DMS53 treated with DMSO at 0.1 percent for 48 hours (cell line): ENCODE data around the gene TRMO.
A peak's percentile ranks its signal among the peaks of the same experiment; 100 is the strongest.
"Not testable (repeated sequence)": the region's sequence is repeated elsewhere in the genome, so short reads cannot be mapped to it uniquely, and the experiment has no call there.

Experiments
- DNase-seq: peaks from one replicate; lab custom pipeline; 2025; ENCODE audit not compliant: unreplicated experiment; lab: John Stamatoyannopoulos, UW

TRMO gene

GRCh38 chr9:97921959-97922724 lies at the start of gene TRMO:
Gene TRMO, minus strand, starts transcription at chr9:97922500. Its CDS starts 7 bp downstream, at chr9:97922493.
- peak; percentile 87 for DNase-seq

- DNase-seq, result no peak
These were observed 47.9 kb upstream of the TRMO start for GRCh38 chr9:97970165-97970564.

GRCh38 chr9:97969014-97969413 lies 46.7 kb upstream of the TRMO start:
- DNase-seq, result no peak

GRCh38 chr9:97966493-97966892 lies 44.2 kb upstream of the TRMO start:
- peak; percentile 16 for DNase-seq

GRCh38 chr9:97964901-97965300 lies 42.6 kb upstream of the TRMO start:
- DNase-seq, result no peak

- no peak for DNase-seq
These were observed 40.9 kb upstream of the TRMO start for GRCh38 chr9:97963232-97963631.

- DNase-seq, result no peak
These were observed 40.3 kb upstream of the TRMO start for GRCh38 chr9:97962575-97962974.

GRCh38 chr9:97962136-97962535 lies 39.8 kb upstream of the TRMO start:
- no peak for DNase-seq

- no peak for DNase-seq
These were observed 39.1 kb upstream of the TRMO start for GRCh38 chr9:97961361-97961760.

- not testable (repeated sequence) for DNase-seq
These were observed 38.5 kb upstream of the TRMO start for GRCh38 chr9:97960678-97961328.

- DNase-seq, result no peak
These were observed 37.3 kb upstream of the TRMO start for GRCh38 chr9:97959585-97959984.

- DNase-seq, result no peak
These were observed 36.7 kb upstream of the TRMO start for GRCh38 chr9:97958812-97959511.

GRCh38 chr9:97956331-97956730 lies 34.0 kb upstream of the TRMO start:
- DNase-seq, result no peak

- peak; percentile 67 for DNase-seq
These were observed 32.3 kb upstream of the TRMO start for GRCh38 chr9:97954550-97954989.

GRCh38 chr9:97950873-97951272 lies 28.6 kb upstream of the TRMO start:
- not testable (repeated sequence) for DNase-seq

- DNase-seq, result not testable (repeated sequence)
These were observed 24.8 kb upstream of the TRMO start for GRCh38 chr9:97947094-97947493.

GRCh38 chr9:97945470-97945869 lies 23.2 kb upstream of the TRMO start:
- not testable (repeated sequence) for DNase-seq

- no peak for DNase-seq
These were observed 22.3 kb upstream of the TRMO start for GRCh38 chr9:97944612-97945011.

- no peak for DNase-seq
These were observed 21.1 kb upstream of the TRMO start for GRCh38 chr9:97943308-97943855.

GRCh38 chr9:97941323-97941722 lies 19.0 kb upstream of the TRMO start:
- no peak for DNase-seq

GRCh38 chr9:97940741-97941140 lies 18.4 kb upstream of the TRMO start:
- DNase-seq, result no peak

- no peak for DNase-seq
These were observed 17.9 kb upstream of the TRMO start for GRCh38 chr9:97940233-97940632.
